ENCODE data around the gene POLD1.

DNA sequence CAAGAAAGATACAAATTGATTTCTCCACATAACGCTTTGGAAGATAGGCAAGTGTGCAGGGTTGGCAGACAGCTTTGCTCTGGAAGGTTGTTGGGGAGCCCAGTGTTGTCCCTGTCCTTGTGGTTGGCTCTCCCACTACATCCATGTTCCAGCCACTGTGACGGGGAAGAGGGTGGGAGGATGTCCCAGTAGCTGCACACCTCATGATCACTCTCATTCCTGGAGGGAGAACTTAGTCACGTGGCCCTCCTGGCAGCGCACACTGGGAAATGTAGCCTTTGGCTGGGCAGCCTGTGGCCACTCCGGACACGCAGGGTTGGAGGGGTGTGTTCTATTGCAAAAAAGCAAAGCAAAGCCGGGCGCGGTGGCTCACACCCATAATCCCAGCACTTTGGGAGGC lies 9.9 kb downstream of the POLD1 start:
- TF ChIP-seq, protein P1, sequence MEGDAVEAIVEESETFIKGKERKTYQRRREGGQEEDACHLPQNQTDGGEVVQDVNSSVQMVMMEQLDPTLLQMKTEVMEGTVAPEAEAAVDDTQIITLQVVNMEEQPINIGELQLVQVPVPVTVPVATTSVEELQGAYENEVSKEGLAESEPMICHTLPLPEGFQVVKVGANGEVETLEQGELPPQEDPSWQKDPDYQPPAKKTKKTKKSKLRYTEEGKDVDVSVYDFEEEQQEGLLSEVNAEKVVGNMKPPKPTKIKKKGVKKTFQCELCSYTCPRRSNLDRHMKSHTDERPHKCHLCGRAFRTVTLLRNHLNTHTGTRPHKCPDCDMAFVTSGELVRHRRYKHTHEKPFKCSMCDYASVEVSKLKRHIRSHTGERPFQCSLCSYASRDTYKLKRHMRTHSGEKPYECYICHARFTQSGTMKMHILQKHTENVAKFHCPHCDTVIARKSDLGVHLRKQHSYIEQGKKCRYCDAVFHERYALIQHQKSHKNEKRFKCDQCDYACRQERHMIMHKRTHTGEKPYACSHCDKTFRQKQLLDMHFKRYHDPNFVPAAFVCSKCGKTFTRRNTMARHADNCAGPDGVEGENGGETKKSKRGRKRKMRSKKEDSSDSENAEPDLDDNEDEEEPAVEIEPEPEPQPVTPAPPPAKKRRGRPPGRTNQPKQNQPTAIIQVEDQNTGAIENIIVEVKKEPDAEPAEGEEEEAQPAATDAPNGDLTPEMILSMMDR (conservative IDR thresholded peaks at IDR 0.05; ENCODE audit: low read depth, low read length): no peak
- TF ChIP-seq EZH2 (IDR thresholded peaks at IDR 0.05; ENCODE audit: borderline replicate concordance, low read depth, low read length, poor library complexity, severe bottlenecking): no peak

Measured in A673 (cell line).